ENCODE data around the gene INF2.

The INF2 gene

DNA sequence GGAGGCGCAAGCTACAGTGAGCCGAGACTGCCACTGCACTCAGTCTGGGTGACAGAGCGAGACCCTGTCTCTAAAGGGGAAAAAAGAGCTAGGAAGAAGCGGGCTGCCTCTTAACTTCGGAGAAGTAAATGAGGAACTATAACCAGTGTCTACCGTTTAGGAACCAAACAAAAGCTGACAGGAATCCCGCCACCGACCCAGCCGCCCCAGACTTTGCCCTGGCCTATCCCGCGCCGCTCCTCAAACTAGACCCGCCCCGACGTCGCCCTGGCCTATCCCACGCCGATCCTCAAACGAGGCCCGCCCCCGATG is 63.0 kb downstream of the INF2 start:
- H3K18ac ChIP-seq (ENCODE audit: low read length): peak overlapping the region; percentile 92
- H3K27me3 ChIP-seq (ENCODE audit: control insufficient read depth in 3 of 3, insufficient read depth in 3 of 3, low read depth in 1 of 3, low read length in 3 of 3): no peaks in the 10 kb centered on the region
- peaks cover 21 to 33% of the 10 kb centered on the region in 2 donors for H3K36me3 ChIP-seq (replicated peaks in 1 of 2; ENCODE audit: control insufficient read depth in 2 of 2, insufficient read depth in 2 of 2, low read length in 2 of 2)
- peak overlapping the region; percentile 91 for H3K9ac ChIP-seq (ENCODE audit: low read depth, low read length, poor library complexity)
- H2BK5ac ChIP-seq (ENCODE audit: low read length): peak overlapping the region; percentile 89
- peaks cover 14 to 20% of the 10 kb centered on the region in 2 donors for H3K9me3 ChIP-seq (replicated peaks in 1 of 2; ENCODE audit: control insufficient read depth in 2 of 2, insufficient read depth in 1 of 2, low read depth in 1 of 2, low read length in 2 of 2)
- peaks cover 25% of the 10 kb centered on the region for H3K79me1 ChIP-seq (ENCODE audit: low read depth, low read length)
- WGBS, 2 donors (ENCODE audit: extremely low coverage in 2 of 2, insufficient read length in 2 of 2, insufficient replicate concordance in 1 of 2): no CpG with 5 or more reads among the region's 21 CpGs
- DNase-seq (ENCODE audit: low spot score): no peak
- H4K8ac ChIP-seq (ENCODE audit: low read depth, low read length): no peak overlapping the region
- H3K4me2 ChIP-seq (ENCODE audit: insufficient read depth, low read length, poor library complexity, severe bottlenecking): peak overlapping the region; percentile 56
- peak overlapping the region; percentile 98 for H2BK15ac ChIP-seq (ENCODE audit: low read length)
- peak overlapping the region; percentile 96 for H2AK5ac ChIP-seq (ENCODE audit: low read depth, low read length)
- no peak overlapping the region for H4K91ac ChIP-seq (ENCODE audit: low read depth, low read length, poor library complexity)
- peaks cover 12 to 23% of the 10 kb centered on the region in 2 donors for H3K4me1 ChIP-seq (ENCODE audit: control insufficient read depth in 2 of 2, insufficient read depth in 1 of 2, low read depth in 1 of 2, low read length in 2 of 2)
- no peak overlapping the region for H3K23ac ChIP-seq (ENCODE audit: low read depth, low read length, poor library complexity)
- H2AFZ ChIP-seq (ENCODE audit: low read length): peak overlapping the region; percentile 87
- no peak overlapping the region for H3K14ac ChIP-seq (ENCODE audit: low read length)
- H2BK12ac ChIP-seq (ENCODE audit: low read length): no peak overlapping the region
- peak overlapping the region; percentile 75 to 100 for H3K4me3 ChIP-seq (ENCODE audit: low read length in 2 of 2)
- H3K27ac ChIP-seq (replicated peaks; ENCODE audit: low read length): peak overlapping the region; percentile 93
- H2BK120ac ChIP-seq (ENCODE audit: low read depth, low read length): peak overlapping the region; percentile 81
- peak overlapping the region; percentile 98 for H3K4ac ChIP-seq (ENCODE audit: low read length)

DNA sequence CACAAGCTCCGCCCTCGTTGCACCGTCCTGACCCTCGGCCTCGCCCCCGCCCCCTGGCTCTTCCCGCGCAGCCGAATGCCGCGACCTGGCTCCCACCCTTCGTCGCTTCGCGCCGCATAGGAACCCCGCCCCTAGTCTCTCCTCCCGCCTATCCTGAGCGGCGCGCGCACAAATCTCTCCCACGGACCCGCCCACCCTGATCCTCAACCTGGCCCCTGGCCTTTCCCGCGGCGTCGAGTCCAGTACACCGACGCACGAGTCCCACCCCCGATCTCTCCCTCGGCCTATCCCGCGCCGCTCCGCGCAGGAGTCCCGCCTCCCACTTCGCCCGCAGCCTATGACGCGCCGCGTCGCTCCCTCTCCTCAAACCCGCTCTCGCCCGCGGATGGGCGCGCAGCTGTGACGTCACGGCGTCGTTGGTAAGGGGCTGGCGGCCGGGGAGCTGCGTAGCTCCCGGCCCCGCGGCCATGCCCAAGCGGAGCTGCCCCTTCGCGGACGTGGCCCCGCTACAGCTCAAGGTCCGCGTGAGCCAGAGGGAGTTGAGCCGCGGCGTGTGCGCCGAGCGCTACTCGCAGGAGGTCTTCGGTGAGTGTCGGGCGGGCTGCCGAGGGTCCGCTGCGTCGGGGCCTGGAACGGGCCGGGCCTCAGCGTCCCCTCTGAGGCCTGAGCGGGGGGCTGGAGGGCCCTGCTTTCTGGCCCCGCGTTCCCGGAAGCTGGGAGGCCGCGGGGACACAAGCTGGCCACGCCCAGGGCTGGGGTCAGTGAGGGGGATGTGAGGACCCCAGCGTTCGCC is 63.5 kb downstream of the INF2 start, which contains the start of gene SIVA1:
SIVA1 (plus strand) TSS at position 413 of the 793 bp plus-strand sequence; CDS start at position 468, 55 bp downstream.
- Histone ChIP-seq H3K4me1 (ENCODE audit: control insufficient read depth in 2 of 2, insufficient read depth in 1 of 2, low read depth in 1 of 2, low read length in 2 of 2) (peaks cover 12 to 21% of the 10 kb centered on the region in 2 donors), H3K36me3 (replicated peaks in 1 of 2; ENCODE audit: control insufficient read depth in 2 of 2, insufficient read depth in 2 of 2, low read length in 2 of 2) (peaks cover 25 to 39% of the 10 kb centered on the region in 2 donors), H3K9ac (ENCODE audit: low read depth, low read length, poor library complexity) (peak within 1 kb of the TSS; percentile 99), H4K91ac (ENCODE audit: low read depth, low read length, poor library complexity) (peak within 1 kb of the TSS; percentile 34), H3K23ac (ENCODE audit: low read depth, low read length, poor library complexity) (peak within 1 kb of the TSS; percentile 83), H3K4ac (ENCODE audit: low read length) (peak within 1 kb of the TSS; percentile 98), H2BK15ac (ENCODE audit: low read length) (peak within 1 kb of the TSS; percentile 98), H4K8ac (ENCODE audit: low read depth, low read length) (no peak within 1 kb of the TSS), H3K27me3 (ENCODE audit: control insufficient read depth in 3 of 3, insufficient read depth in 3 of 3, low read depth in 1 of 3, low read length in 3 of 3) (no peaks in the 10 kb centered on the region), H3K9me3 (replicated peaks in 1 of 2; ENCODE audit: control insufficient read depth in 2 of 2, insufficient read depth in 1 of 2, low read depth in 1 of 2, low read length in 2 of 2) (peaks cover 14 to 20% of the 10 kb centered on the region in 2 donors), H3K4me3 (ENCODE audit: low read length in 2 of 2) (peak within 1 kb of the TSS; percentile 99 to 100), H2AFZ (ENCODE audit: low read length) (peak within 1 kb of the TSS; percentile 90), H3K27ac (replicated peaks; ENCODE audit: low read length) (peak within 1 kb of the TSS; percentile 93), H2BK120ac (ENCODE audit: low read depth, low read length) (peak within 1 kb of the TSS; percentile 81), H2AK5ac (ENCODE audit: low read depth, low read length) (peak within 1 kb of the TSS; percentile 96), H3K79me1 (ENCODE audit: low read depth, low read length) (peaks cover 28% of the 10 kb centered on the region), H3K18ac (ENCODE audit: low read length) (peak within 1 kb of the TSS; percentile 99), H2BK5ac (ENCODE audit: low read length) (peak within 1 kb of the TSS; percentile 89), H3K14ac (ENCODE audit: low read length) (peak within 1 kb of the TSS; percentile 67), H3K4me2 (ENCODE audit: insufficient read depth, low read length, poor library complexity, severe bottlenecking) (peak within 1 kb of the TSS; percentile 75), H2BK12ac (ENCODE audit: low read length) (no peak within 1 kb of the TSS)
- DNase-seq (ENCODE audit: low spot score): peak; percentile 99
- no CpG with 5 or more reads among the region's 95 CpGs for WGBS, 2 donors (ENCODE audit: extremely low coverage in 2 of 2, insufficient read length in 2 of 2, insufficient replicate concordance in 1 of 2)

DNA sequence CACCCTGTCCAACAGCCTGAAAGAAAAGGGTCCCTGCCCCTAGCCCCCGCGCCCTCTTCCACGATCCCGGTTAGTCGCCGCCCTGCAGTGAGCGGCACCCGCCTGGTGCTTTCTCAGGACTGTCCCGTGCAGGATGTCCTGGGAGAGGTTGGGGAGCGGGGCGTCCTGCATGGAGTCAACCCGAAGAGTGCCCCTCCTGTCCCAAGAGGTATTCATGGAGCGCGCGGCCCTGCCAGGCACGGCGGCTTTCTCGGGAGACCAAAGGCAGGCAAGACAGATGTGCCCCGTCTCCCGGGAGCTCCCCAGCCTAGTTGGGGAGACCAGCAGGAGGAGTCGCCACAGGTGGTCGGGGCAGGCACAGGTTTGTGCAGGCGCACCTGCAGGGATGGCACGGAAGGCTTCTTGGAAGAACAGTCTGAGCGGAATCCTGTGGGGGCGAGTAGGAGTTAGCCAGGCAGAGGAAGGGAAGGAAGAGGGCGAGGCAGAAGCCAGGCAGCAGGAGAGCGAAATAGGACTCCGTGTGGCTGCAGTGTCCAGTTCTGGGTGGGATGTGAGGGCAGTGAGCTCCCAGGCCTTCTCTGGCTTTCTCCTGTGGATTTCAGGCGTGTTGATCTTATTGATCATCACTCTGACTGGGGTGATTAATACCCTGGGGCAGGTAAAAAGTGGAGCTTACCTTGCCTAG is 64.3 kb downstream of the INF2 start:
- Histone ChIP-seq H3K4ac (ENCODE audit: low read length) (peak overlapping the region; percentile 71), H3K4me3 (ENCODE audit: low read length in 2 of 2) (peak overlapping the region; percentile 99 to 100), H3K4me1 (ENCODE audit: control insufficient read depth in 2 of 2, insufficient read depth in 1 of 2, low read depth in 1 of 2, low read length in 2 of 2) (peaks cover 12 to 16% of the 10 kb centered on the region in 2 donors), H2AK5ac (ENCODE audit: low read depth, low read length) (peak overlapping the region; percentile 60), H3K14ac (ENCODE audit: low read length) (peak overlapping the region; percentile 67), H4K8ac (ENCODE audit: low read depth, low read length) (no peak overlapping the region), H2BK12ac (ENCODE audit: low read length) (no peak overlapping the region), H3K27me3 (ENCODE audit: control insufficient read depth in 3 of 3, insufficient read depth in 3 of 3, low read depth in 1 of 3, low read length in 3 of 3) (no peaks in the 10 kb centered on the region), H4K91ac (ENCODE audit: low read depth, low read length, poor library complexity) (no peak overlapping the region), H2BK120ac (ENCODE audit: low read depth, low read length) (peak overlapping the region; percentile 52), H2AFZ (ENCODE audit: low read length) (peak overlapping the region; percentile 90), H3K4me2 (ENCODE audit: insufficient read depth, low read length, poor library complexity, severe bottlenecking) (peak overlapping the region; percentile 75), H3K9me3 (replicated peaks in 1 of 2; ENCODE audit: control insufficient read depth in 2 of 2, insufficient read depth in 1 of 2, low read depth in 1 of 2, low read length in 2 of 2) (peaks cover 14 to 20% of the 10 kb centered on the region in 2 donors), H2BK5ac (ENCODE audit: low read length) (peak overlapping the region; percentile 48), H2BK15ac (ENCODE audit: low read length) (no peak overlapping the region), H3K79me1 (ENCODE audit: low read depth, low read length) (peaks cover 32% of the 10 kb centered on the region), H3K9ac (ENCODE audit: low read depth, low read length, poor library complexity) (peak overlapping the region; percentile 99), H3K36me3 (replicated peaks in 1 of 2; ENCODE audit: control insufficient read depth in 2 of 2, insufficient read depth in 2 of 2, low read length in 2 of 2) (peaks cover 29 to 44% of the 10 kb centered on the region in 2 donors), H3K18ac (ENCODE audit: low read length) (peak overlapping the region; percentile 99), H3K27ac (replicated peaks; ENCODE audit: low read length) (no peak overlapping the region), H3K23ac (ENCODE audit: low read depth, low read length, poor library complexity) (peak overlapping the region; percentile 83)
- WGBS, 2 donors (ENCODE audit: extremely low coverage in 2 of 2, insufficient read length in 2 of 2, insufficient replicate concordance in 1 of 2): no CpG with 5 or more reads among the region's 30 CpGs
- no peak for DNase-seq (ENCODE audit: low spot score)
